ENCODE results near the gene ASCL4. TPM values are rescaled to one million over a fixed set of nuclear protein-coding genes. Genes with fewer than 3 reads are reported as not detected.
"Not testable (repeated sequence)": the region's sequence is repeated elsewhere in the genome, so short reads cannot be mapped to it uniquely, and the experiment has no call there.

The ASCL4 gene, protein sequence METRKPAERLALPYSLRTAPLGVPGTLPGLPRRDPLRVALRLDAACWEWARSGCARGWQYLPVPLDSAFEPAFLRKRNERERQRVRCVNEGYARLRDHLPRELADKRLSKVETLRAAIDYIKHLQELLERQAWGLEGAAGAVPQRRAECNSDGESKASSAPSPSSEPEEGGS
- polyA plus RNA-seq (2013, experiment 1 of 2; ENCODE audit: insufficient read length), result not detected
- polyA plus RNA-seq (2013, experiment 2 of 2; ENCODE audit: insufficient read length), result not detected

DNA sequence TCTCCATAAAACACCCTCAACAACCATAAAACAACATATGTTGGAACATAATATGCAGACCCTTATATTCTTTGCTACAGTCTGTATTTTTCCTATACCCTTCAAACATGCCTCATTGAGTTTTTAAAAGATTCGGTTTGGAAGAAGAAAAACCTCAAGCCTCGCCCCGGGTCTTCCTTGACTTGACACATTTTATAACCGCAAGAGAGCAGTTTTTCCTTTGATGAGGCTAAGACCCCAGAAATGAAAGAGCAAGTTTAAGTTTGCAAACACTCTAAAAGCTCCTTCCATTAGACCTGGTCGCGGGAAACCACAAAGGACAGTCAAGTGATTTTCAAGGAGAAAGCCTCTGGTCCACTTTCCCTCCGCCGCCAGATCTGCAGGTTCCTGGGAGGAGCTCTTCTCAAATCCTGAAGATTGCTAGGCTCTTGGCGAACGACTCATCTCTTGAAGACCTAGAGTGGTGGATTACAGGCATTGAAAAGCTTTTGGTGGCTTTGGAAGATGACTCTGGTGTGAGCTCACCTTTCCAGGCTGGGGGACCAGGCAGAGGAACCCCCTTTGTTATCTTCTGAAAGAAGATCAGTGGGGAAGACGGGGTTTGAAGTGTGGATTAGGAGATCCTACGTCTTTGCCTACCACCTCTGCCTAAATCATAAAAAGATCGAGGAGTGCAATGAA lies at the start of gene ASCL4:
Gene ASCL4, plus strand, starts transcription at position 356 of the 681 bp plus-strand sequence. CDS start 515 bp downstream, outside the sequence.
- DNase-seq, result no peak

DNA sequence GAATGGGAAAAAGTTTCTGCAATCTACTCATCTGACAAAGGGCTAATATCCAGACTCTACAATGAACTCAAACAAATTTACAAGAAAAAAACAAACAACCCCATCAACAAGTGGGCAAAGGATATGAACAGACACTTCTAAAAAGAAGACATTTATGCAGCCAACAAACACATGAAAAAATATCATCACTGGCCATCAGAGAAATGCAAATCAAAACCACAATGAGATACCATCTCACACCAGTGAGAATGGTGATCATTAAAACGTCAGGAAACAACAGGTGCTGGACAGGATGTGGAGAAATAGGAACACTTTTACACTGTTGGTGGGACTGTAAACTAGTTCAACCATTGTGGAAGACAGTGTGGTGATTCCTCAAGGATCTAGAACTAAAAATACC lies 47.2 kb upstream of the ASCL4 start:
- DNase-seq, result not testable (repeated sequence)

DNA sequence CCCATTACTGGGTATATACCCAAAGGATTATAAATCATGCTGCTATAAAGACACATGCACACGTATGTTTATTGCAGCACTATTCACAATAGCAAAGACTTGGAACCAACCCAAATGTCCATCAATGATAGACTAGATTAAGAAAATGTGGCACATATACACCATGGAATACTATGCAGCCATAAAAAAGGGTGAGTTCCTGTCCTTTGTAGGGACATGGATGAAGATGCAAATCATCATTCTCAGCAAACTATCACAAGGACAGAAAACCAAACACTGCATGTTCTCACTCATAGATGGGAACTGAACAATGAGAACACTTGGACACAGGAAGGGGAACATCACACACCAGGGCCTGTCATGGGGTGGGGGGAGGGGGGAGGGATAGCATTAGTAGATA lies 46.8 kb upstream of the ASCL4 start:
- DNase-seq, result not testable (repeated sequence)

DNA sequence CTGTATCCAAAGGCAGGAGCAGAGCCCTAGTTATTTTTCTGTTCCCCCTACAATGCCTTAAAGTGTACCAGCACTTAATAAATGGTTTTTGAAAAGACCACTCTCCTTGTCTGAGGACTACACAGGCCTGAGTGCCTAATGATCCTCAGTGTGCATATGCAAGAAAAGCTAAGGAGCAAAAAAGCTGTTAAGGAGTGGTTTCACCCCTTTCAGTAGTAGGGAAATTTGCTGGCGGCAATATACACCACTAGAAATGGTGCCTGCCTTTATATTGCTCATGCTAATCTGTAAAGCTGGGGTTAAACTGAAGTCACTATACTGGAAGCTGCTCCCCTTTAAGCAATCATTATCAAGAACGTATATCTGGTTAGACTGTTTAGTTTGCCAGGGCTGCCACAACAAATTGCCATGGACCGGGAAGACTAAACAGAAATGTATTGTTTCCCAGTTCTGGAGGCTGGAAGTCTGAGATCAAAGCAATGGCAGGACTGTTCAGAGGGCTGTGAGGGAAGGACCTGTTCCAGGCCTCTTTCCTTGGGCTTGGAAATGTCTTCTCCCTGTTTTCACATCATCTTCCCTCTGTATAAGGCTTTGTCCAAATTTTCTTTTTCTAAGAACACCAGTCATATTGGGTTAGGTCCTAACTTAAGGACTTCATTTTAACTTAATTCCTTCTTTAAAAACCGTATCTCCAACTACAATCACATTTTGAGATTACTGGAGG lies 43.7 kb upstream of the ASCL4 start:
- DNase-seq, result no peak

DNA sequence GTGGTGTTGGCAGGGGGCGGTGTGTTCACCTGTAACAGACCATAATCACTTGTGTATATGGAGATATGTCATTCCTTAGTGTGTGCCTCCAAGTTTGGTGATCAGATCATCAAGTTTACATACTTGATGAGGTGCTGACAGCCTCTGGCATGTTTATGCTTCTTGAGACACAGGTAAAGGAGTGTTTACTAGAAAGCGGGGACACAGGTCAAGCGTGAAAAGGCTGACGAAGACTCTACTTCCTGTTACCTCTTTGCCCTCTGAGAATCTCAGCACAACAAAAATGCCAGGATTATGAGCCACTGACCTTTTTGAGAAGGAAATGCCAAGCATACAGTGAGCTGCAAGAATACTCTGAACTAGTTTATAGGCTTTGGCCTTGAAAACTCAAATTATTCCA lies 43.1 kb upstream of the ASCL4 start:
- DNase-seq, result no peak

DNA sequence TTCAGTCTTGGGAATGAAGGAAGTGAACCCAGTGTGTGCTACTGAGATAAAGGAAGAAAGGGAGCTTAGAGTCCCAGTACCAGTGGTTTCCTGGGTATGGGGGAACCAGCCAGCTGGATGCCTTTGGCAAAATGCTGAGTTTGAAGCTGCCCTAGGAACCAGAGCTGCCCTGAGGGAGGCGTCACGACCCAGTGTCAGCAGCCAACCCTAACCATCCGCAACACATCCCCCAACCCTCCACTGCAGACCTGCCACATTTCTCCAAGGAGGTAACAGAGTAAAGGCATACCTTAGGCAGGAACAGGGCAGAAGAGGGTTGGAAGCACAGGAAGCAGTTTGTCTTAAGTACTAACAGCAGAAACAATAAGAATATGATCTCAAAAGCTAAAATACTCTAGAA lies 42.1 kb upstream of the ASCL4 start:
- DNase-seq, result no peak

DNA sequence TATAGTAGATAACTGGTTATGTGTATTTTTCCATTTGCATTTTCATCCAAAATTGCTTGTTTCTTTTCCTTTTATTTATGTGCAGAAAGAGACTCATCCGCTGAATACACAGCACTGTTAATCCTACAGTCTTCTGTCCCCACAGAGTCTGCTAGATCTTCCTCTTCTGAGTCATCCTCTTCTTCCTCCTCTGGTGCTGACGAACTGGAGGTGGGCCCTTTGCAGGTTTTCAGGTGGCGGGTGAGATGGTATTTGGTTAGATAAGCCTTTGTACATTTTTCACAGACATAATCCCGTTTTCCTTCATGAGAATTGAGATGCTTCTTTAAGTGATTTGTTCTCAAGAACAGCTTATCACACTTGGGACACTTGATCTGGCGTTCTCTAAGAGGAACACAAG lies 40.4 kb upstream of the ASCL4 start:
- no peak for DNase-seq

DNA sequence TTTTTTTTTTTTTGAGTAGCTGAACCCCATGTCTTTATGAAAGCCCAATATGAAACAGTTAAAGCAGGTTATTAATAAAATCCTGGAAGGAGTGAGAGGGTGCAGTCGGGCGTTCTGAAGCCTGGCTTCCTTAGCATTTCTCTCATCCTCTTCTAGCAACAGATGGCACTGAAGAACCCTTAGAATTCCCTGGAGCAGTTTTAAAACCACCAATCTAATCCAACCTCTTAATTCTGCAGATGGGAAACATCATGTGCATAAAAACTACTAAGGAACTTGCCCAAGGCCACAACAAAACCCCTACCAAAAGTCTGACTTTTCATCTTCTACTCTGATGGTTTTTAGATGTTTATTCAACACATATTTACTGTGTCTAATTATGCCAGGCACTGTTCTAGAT lies 38.7 kb upstream of the ASCL4 start:
- DNase-seq, result no peak

DNA sequence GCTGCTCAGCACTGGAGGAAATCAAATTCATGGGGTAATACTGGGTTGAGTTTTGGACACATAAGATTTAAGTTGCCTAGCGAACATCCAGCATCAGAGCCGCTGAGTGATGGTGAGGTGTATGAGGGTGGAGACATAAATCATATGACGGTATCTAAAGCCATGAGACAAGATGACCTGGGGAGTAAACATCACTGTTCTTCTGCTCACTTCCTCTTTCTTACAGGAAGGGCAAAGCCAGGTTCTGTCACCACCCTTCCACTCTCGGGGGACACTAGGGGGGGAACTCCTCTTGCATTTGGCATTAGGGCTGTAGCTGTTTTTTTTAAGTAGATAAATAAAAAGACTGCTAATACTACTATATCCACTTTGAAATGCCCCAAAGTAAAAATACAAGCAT lies 37.6 kb upstream of the ASCL4 start:
- no peak for DNase-seq

DNA sequence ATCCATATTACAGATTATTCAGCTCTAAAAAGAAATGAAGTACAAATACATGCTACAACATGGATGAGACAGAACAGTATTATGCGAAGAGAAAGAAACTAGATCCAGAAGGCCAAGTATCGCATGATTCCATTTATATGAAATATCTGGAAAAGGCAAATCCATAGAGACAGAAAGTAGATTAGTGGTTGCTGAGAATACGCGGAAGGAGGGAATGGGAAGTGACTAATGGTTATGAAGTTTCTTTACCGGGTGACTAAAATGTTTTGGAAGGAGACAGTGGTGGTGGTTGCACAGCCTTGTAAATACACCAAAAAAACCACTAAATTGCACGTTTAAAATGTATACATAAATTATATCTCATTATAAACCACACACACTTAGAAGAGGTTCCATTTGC lies 26.0 kb upstream of the ASCL4 start:
- peak; percentile 80 for DNase-seq

DNA sequence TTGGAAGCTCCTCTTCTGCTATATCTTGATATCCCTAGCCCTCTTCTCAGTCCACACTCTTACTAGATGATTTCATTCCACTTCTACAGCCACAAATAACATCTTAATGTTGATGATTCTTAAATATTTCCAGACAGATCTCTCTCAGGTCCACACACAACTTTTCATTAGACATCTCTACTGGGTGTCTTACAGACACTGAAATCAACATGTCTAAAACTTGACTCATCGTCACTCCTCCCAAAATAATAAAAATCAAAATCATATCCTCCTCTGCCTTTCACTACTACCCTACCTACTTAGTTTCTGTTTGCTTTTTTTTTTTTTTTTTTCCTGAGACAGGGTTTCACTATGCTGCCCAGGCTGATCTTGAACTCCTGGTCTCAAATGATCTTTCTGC lies 25.4 kb upstream of the ASCL4 start:
- DNase-seq, result peak; percentile 60

DNA sequence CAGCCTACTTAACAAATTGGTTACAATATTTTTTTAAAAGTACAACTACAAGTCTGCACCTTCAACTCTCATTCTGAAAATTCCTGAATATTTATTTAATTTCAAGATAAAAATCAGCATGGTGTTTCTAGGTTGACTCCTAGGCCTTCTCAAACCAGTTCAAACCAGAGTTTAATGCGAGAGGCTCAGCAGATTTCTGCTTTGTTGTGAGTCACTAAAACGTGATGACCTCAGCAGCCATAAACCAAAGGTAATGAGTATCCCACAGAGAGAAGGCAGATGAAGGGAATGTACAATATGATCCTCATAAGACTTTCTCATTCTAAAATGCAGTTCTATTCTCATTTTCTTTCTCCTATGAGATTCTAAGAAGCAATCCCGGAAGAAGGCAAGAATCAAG lies 15.1 kb upstream of the ASCL4 start:
- peak; percentile 82 for DNase-seq

DNA sequence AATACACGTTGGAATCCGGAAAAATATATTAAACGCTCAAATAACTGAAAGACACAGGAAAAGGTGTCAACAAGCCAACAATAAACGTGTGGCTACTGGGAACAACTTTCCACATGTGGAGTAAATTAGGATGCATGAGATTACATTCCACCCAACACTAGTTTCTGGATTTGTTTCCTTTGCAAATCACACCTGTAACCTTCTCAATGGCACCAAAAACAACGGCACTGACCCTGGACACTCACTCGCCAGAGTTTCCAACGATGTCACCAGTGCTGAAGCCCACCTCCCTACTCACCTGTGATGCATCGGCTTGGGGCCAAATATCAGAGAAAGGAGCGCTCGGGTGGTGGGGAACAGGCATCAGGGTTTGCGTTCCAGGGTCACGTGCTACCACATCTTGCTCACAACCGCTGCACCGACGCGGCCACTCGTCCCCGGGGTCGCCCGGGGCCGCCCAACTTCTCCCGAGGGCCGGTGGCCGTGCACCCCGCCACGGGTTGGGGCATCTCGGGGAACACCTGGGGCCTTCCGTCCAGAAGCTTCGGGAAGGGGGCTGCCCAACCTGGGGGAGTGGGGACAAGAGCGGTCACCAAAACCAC lies 14.2 kb upstream of the ASCL4 start:
- DNase-seq, result peak; percentile 5

DNA sequence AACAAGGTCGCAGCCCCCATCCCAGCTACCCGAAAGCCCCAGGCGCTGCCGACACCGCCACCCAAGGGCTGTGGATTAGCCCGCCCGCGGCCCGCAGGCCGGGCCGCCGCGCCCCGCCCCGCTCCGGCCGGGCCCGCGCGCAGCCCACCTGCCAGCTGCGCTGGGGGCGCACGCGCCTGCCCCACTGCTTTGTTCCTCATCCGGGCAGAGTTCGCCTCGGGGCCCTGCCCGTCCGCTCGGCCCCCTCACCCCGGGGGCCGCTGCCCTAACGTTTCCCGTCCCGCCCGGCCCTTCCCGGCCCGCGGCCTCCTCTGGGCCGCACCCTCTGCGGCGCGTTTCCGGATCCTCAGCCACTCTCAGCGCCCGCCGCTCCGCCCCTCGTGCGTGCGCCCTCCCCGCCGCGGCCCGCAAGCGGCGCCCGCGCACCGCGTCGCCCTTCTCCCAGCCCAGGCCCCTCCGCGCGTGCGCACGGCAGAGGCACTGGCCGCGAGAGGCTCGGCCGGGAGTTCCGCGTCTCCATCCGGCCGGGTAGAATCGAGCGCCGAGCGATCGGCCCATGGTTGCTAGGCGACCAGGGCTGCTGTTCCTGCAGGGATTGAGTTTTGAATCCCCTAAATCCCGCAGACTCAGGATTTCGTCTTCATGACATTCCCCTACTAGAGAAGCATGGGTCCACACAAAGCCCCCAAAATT lies 13.5 kb upstream of the ASCL4 start, which contains the start of gene PRDM4:
Gene PRDM4, minus strand, starts transcription at position 329 of the 693 bp plus-strand sequence. CDS start 622 bp downstream, outside the sequence.
- peak; percentile 96 for DNase-seq

DNA sequence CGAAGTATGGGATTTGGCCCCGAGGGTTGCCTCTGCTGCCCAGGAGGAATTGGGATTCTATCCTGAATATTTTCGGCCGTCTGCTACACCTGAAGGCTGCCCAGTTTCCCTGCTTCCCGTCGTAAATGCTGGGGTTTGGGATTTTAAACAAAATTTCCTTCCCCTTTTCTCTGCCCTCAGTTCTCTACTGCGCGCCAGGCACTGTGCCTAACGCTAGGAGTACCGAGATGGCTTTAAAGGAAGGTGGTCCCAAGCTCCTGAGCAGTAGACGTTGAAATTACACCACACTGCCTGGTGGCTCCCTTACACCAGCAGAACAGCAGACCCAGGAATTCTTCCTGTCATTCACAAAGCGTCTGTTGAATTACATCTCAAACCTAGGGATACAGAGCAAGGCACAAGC lies 13.0 kb upstream of the ASCL4 start:
- peak; percentile 4 for DNase-seq

DNA sequence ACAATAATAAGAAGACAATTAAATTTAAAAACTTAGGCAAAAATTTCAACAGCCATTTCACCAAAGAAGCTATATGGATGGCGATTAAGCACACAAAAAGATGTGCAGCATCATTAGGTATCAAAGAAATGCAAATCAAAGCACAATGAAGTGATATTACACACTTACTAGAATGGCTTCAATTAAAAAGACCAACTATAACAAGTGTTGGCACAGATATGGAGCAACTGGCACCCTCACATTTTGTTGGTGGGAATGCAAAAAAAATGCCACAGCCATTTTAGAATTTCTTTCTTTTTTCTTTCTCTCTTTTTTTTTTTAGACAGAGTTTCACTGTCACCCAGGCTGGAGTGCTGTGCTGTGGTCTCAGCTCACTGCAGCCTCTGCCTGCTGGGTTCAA lies 11.6 kb upstream of the ASCL4 start:
- no peak for DNase-seq

DNA sequence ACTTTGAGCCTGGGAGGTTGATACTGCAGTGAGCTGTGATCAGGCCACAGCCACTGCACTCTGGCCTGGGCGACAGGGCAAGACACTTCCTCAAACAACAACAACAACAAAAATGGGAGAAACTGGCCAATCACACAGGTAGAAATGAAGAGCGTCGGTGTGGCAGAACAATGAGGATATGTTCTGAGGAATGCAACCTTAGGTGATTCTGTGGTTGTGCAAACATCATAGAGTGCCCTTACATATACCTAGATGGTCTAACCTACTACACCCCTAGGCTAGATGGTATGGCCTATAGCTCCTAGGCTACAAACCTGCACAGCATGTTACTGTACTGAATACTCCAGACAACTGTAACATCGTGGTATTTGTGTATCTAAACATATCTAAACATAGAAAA lies 9.9 kb upstream of the ASCL4 start:
- DNase-seq, result no peak

DNA sequence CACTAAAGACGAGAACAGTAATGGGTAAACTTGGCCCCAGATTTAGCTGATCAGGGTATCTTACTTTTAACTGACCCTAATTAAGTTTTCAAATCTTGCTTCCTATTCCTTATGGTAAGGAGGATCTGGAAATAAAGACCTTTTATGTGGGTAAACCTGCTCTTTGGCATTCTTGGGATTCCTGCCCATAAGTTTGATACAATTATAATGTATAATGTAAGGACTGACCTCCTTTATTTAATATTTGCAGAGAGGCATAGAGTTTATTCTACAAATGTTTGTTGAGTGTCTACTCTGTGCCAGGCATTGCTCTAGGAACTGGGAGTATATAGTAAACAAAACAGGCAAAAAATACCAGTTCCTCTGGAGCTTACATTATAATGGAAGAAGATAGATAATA lies 9.2 kb upstream of the ASCL4 start:
- DNase-seq, result no peak

DNA sequence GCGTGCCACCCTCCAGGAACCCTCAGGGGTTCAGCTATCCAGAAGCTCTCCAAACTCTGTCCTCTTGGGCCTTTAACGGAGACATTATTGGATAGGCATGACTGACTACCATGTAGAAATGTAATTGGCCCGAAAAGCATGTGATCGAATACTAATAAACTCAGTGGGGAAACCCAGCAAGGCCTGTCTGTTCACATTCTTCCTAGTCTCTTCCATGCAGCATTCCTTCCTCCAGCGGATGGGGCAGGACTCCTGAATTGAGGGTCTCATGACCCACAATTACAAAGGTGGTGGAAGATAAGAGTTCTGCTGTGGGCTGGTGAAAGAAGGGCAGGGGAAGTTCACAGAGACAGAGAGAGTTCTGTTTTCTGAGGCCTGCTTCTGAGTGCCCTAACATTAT lies 7.0 kb upstream of the ASCL4 start:
- no peak for DNase-seq

DNA sequence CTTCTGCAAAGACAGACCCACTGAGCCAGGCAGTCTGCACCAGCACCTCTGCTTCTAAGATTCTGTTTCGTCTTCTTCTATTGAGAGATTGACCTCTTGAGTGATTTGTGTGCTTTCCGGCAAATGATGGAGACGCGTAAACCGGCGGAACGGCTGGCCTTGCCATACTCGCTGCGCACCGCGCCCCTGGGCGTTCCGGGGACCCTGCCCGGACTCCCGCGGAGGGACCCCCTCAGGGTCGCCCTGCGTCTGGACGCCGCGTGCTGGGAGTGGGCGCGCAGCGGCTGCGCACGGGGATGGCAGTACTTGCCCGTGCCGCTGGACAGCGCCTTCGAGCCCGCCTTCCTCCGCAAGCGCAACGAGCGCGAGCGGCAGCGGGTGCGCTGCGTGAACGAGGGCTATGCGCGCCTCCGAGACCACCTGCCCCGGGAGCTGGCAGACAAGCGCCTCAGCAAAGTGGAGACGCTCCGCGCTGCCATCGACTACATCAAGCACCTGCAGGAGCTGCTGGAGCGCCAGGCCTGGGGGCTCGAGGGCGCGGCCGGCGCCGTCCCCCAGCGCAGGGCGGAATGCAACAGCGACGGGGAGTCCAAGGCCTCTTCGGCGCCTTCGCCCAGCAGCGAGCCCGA lies 703 bp downstream of the ASCL4 start:
- no peak for DNase-seq

DNA sequence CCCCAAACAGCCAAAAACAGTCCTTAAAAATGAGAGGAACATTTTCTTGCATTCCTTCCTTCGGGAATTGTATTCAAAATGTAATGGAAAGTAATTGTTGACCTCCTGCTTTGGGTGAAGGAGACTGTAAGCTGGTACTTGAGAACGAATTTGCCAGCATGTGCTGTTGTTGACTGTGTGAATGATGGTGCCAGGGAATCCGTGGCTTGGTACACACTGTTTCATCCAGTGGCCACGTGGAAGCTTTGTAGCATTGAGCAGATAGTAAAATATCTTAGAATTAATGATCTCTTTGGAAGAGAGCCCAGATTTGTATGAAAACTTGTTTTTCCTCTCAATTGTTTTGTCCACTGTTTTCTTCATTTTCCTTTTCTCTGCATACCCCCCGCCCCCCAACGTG lies 1.7 kb downstream of the ASCL4 start:
- no peak for DNase-seq

DNA sequence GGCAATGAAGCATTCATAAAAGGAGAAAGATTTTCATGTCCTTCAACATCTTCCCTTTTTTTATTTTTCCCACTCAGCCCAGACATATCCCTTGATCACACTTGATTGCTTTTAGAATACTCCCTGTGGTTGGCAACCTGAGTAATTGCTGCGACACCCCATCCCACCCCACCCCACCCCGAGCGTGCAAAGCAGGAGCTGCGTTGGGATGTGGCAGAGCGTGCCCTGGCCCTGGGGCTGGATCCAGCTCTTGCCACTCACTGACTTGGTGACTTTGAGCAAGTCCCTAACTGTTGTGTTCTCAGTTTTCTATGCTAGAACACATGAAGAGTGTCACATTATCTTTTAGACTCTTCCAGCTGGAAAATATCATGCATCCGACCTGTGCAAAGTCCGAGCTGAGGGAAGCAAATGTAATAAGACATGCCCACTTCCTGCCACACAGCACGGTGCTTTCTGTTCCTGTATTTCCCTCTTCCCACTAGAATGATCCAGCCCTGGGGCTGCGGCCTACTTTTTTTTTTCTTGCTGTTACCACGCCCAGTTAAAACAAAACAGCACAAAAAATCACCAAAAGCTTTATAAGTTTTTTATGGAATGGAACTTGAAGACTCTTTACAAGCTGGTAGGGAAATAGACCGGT lies 4.0 kb downstream of the ASCL4 start:
- DNase-seq, result no peak
